GM23248 (cell line): ENCODE results near the gene STAG3. TPM values are rescaled to one million over a fixed set of nuclear protein-coding genes. Genes with fewer than 3 reads are reported as not detected.
"Not testable (repeated sequence)": the region's sequence is repeated elsewhere in the genome, so short reads cannot be mapped to it uniquely, and the experiment has no call there.

Experiments
- DNase-seq: peaks from one replicate; pipeline ENCODE4 v3.0.0-alpha.2; 2015
- H2AFZ ChIP-seq: fragments of 200-600 bp; sonication (generic); 2 replicates; pipeline ENCODE4 v1.6.1; 2016; ENCODE audit warnings: antibody characterized with exemption
- H3F3A ChIP-seq: fragments of 200-600 bp; sonication (generic); 2 replicates; pipeline ENCODE4 v1.6.1; 2016; ENCODE audit warnings: mild to moderate bottlenecking, antibody characterized with exemption, mixed run types; ENCODE audit not compliant: insufficient read depth
- H3K27ac ChIP-seq: fragments of 200-600 bp; sonication (generic); 2 replicates; pipeline ENCODE4 v1.5.1; 2016; ENCODE audit warnings: mild to moderate bottlenecking
- H3K27me3 ChIP-seq: fragments of 200-600 bp; sonication (generic); replicated peaks from 2 replicates; pipeline ENCODE4 v1.6.1; 2016; ENCODE audit warnings: mild to moderate bottlenecking; ENCODE audit not compliant: insufficient read depth
- H3K36me3 ChIP-seq: fragments of 200-600 bp; sonication (generic); 2 replicates; pipeline ENCODE4 v1.6.1; 2016; ENCODE audit warnings: low read depth, mild to moderate bottlenecking
- H3K4me1 ChIP-seq: fragments of 200-600 bp; sonication (generic); 2 replicates; pipeline ENCODE4 v1.6.1; 2016; ENCODE audit warnings: mild to moderate bottlenecking; ENCODE audit not compliant: insufficient read depth
- H3K4me2 ChIP-seq: fragments of 200-600 bp; sonication (generic); one replicate; pipeline ENCODE4 v1.6.1; 2016; ENCODE audit warnings: mild to moderate bottlenecking; ENCODE audit not compliant: unreplicated experiment
- H3K4me3 ChIP-seq: fragments of 200-600 bp; sonication (generic); 2 replicates; pipeline ENCODE4 v1.5.1; 2016; ENCODE audit warnings: mild to moderate bottlenecking
- H3K79me2 ChIP-seq: fragments of 200-600 bp; sonication (generic); 2 replicates; pipeline ENCODE4 v1.6.1; 2016; ENCODE audit warnings: mild to moderate bottlenecking; ENCODE audit not compliant: insufficient read depth
- H3K9ac ChIP-seq: fragments of 200-600 bp; sonication (generic); 2 replicates; pipeline ENCODE4 v1.6.1; 2016; ENCODE audit warnings: mild to moderate bottlenecking
- H3K9me2 ChIP-seq: fragments of 200-600 bp; sonication (generic); 2 replicates; pipeline ENCODE4 v1.6.1; 2016; ENCODE audit warnings: mixed run types, mild to moderate bottlenecking, moderate library complexity; ENCODE audit not compliant: insufficient read depth
- H3K9me3 ChIP-seq: fragments of 200-600 bp; sonication (generic); one replicate; pipeline ENCODE4 v1.6.1; 2017; ENCODE audit warnings: low read depth
- H4K20me1 ChIP-seq: fragments of 200-600 bp; sonication (generic); 2 replicates; pipeline ENCODE4 v1.6.0; 2016; ENCODE audit not compliant: insufficient read depth
- EZH2 ChIP-seq: fragments of 200-600 bp; sonication (generic); IDR thresholded peaks from 2 replicates; pipeline ENCODE4 v1.6.1; 2018; ENCODE audit warnings: antibody characterized with exemption, mild to moderate bottlenecking; ENCODE audit not compliant: insufficient read depth, poor library complexity, severe bottlenecking
- EZH2phosphoT487 ChIP-seq: fragments of 200-600 bp; sonication (generic); IDR thresholded peaks from 2 replicates; pipeline ENCODE4 v1.6.1; 2018; ENCODE audit warnings: antibody characterized with exemption, moderate library complexity, mild to moderate bottlenecking, low read depth; ENCODE audit not compliant: insufficient read depth
- WGBS, 2 experiments: methylation state at CpG; one replicate each; pipeline ENCODE4 v1.1.6; 2015 to 2017; ENCODE audit warnings: low lambda C conversion rate in 2 of 2, low coverage in 1 of 2; ENCODE audit errors: missing lambda C conversion rate in 2 of 2; 5-methylcytosine and 5-hydroxymethylcytosine counted together
- in situ Hi-C: fragments of 300-500 bp; cut with MboI; formaldehyde crosslinking; loops from 2 replicates; pipeline ENCODE4 v1.15.0; 2020
- polyA plus RNA-seq: library from polyadenylated mRNA; unstranded; fragments of >200 nt; fragmentation: Nextera tagmentation; extraction: Ambion mirVana; gene quantifications from 2 replicates; pipeline ENCODE4 v1.2.1, GENCODE V29; 2016
- total RNA-seq: library from RNA; depleted of rRNA; stranded (reverse); fragments of >200 nt; shearing (Covaris generic); gene quantifications from 2 replicates; pipeline ENCODE4 v1.2.3, GENCODE V29; 2014

Gene STAG3
- total and polyA plus RNA-seq, 2 experiments from 2014 or later: 0.65 to 0.97 TPM

- no peaks in the 10 kb centered on the region for H3K4me1 ChIP-seq
- no peaks in the 10 kb centered on the region for H3K79me2 ChIP-seq
- H3F3A ChIP-seq: no peaks in the 10 kb centered on the region
- H2AFZ ChIP-seq: no peak overlapping the region
- no peak for TF ChIP-seq EZH2phosphoT487
- no peak for TF ChIP-seq EZH2
- H3K4me2 ChIP-seq: no peak overlapping the region
- no peak for DNase-seq
- in situ Hi-C loops: no loop called here
- H3K9ac ChIP-seq: no peak overlapping the region
- H3K36me3 ChIP-seq: no peaks in the 10 kb centered on the region
- no peaks in the 10 kb centered on the region for H3K9me2 ChIP-seq
- WGBS, 2 experiments: 85 to 90% methylated on average over 5 of the region's 5 CpGs
- H4K20me1 ChIP-seq: no peaks in the 10 kb centered on the region
- H3K27me3 ChIP-seq: no peaks in the 10 kb centered on the region
- no peak overlapping the region for H3K27ac ChIP-seq
- no peaks in the 10 kb centered on the region for H3K9me3 ChIP-seq
- H3K4me3 ChIP-seq: no peak overlapping the region
Observed at GRCh38 chr7:100212631-100213286, 35.0 kb downstream of the STAG3 start.

GRCh38 chr7:100213672-100214071 lies 36.0 kb downstream of the STAG3 start:
- Histone ChIP-seq H3K27me3 (no peaks in the 10 kb centered on the region), H3K9ac (no peak overlapping the region), H3K4me3 (no peak overlapping the region), H3K9me2 (no peaks in the 10 kb centered on the region), H3F3A (no peaks in the 10 kb centered on the region), H3K9me3 (no peaks in the 10 kb centered on the region), H2AFZ (no peak overlapping the region), H4K20me1 (no peaks in the 10 kb centered on the region), H3K4me1 (no peaks in the 10 kb centered on the region), H3K4me2 (no peak overlapping the region), H3K36me3 (no peaks in the 10 kb centered on the region), H3K27ac (no peak overlapping the region), H3K79me2 (no peaks in the 10 kb centered on the region)
- DNase-seq: no peak
- in situ Hi-C loops: no loop called here
- 73 to 77% methylated on average over 6 of the region's 6 CpGs for WGBS, 2 experiments
- TF ChIP-seq EZH2: no peak
- no peak for TF ChIP-seq EZH2phosphoT487

- H3K4me3 ChIP-seq, H3K4me1 ChIP-seq, H3K36me3 ChIP-seq, H3K9me3 ChIP-seq, H3F3A ChIP-seq, H3K9ac ChIP-seq, H3K27me3 ChIP-seq, H3K9me2 ChIP-seq, H3K4me2 ChIP-seq, H3K79me2 ChIP-seq, in situ Hi-C loops, DNase-seq, H3K27ac ChIP-seq, H4K20me1 ChIP-seq, H2AFZ ChIP-seq: not testable (repeated sequence)
- 72 to 73% methylated on average over 5 of the region's 5 CpGs for WGBS, 2 experiments
Observed at GRCh38 chr7:100214356-100214755, 36.6 kb downstream of the STAG3 start.

GRCh38 chr7:100215895-100216294 lies 38.2 kb downstream of the STAG3 start:
- Histone ChIP-seq H3F3A (no peaks in the 10 kb centered on the region), H3K9me3 (no peaks in the 10 kb centered on the region), H3K9ac (no peak overlapping the region), H4K20me1 (no peaks in the 10 kb centered on the region), H3K79me2 (no peaks in the 10 kb centered on the region), H3K4me2 (no peak overlapping the region), H3K4me1 (no peaks in the 10 kb centered on the region), H3K9me2 (no peaks in the 10 kb centered on the region), H3K27me3 (no peaks in the 10 kb centered on the region), H2AFZ (no peak overlapping the region), H3K4me3 (no peak overlapping the region), H3K27ac (no peak overlapping the region), H3K36me3 (no peaks in the 10 kb centered on the region)
- TF ChIP-seq EZH2 (no peak), EZH2phosphoT487 (no peak)
- whole genome bisulfite sequencing, 2 experiments: 19 to 20% methylated on average over 6 of the region's 6 CpGs
- peak; percentile 47 for DNase-seq
- in situ Hi-C loops: no loop called here

- H3K4me3 ChIP-seq, H3K27me3 ChIP-seq, H2AFZ ChIP-seq, H3K27ac ChIP-seq, H3F3A ChIP-seq, H4K20me1 ChIP-seq, H3K79me2 ChIP-seq, H3K9ac ChIP-seq, H3K36me3 ChIP-seq, H3K4me1 ChIP-seq, H3K9me2 ChIP-seq, H3K9me3 ChIP-seq, H3K4me2 ChIP-seq, in situ Hi-C loops: not testable (repeated sequence)
- 0 to 2% methylated on average over 2 of the region's 5 CpGs for WGBS, 2 experiments
- DNase-seq: peak; percentile 51
Observed at GRCh38 chr7:100217934-100218333, 40.2 kb downstream of the STAG3 start.
